Activated naive CD4-positive, alpha-beta T cell treated with anti-CD3 and anti-CD28 coated beads, Interleukin-2, amount 50 U/mL, for 24 hours (primary cell): Measurements from ENCODE around the gene NCLN.
"Not testable (repeated sequence)": the region's sequence is repeated elsewhere in the genome, so short reads cannot be mapped to it uniquely, and the experiment has no call there.

Experiments used
- H3K27ac Mint-ChIP-seq: one replicate; pipeline ENCODE4 v1.8.0; 2021; ENCODE audit warnings: mild to moderate bottlenecking, mixed read lengths
- H3K27me3 Mint-ChIP-seq: one replicate; pipeline ENCODE4 v1.8.0; 2021; ENCODE audit warnings: mixed read lengths
- H3K36me3 Mint-ChIP-seq: one replicate; pipeline ENCODE4 v1.8.0; 2021; ENCODE audit warnings: mixed read lengths
- H3K4me1 Mint-ChIP-seq: one replicate; pipeline ENCODE4 v1.8.0; 2021; ENCODE audit warnings: mixed read lengths
- H3K4me3 Mint-ChIP-seq: one replicate; pipeline ENCODE4 v1.8.0; 2021; ENCODE audit warnings: mild to moderate bottlenecking, mixed read lengths
- H3K9me3 Mint-ChIP-seq: one replicate; pipeline ENCODE4 v1.8.0; 2021; ENCODE audit warnings: mixed read lengths

The NCLN gene

DNA sequence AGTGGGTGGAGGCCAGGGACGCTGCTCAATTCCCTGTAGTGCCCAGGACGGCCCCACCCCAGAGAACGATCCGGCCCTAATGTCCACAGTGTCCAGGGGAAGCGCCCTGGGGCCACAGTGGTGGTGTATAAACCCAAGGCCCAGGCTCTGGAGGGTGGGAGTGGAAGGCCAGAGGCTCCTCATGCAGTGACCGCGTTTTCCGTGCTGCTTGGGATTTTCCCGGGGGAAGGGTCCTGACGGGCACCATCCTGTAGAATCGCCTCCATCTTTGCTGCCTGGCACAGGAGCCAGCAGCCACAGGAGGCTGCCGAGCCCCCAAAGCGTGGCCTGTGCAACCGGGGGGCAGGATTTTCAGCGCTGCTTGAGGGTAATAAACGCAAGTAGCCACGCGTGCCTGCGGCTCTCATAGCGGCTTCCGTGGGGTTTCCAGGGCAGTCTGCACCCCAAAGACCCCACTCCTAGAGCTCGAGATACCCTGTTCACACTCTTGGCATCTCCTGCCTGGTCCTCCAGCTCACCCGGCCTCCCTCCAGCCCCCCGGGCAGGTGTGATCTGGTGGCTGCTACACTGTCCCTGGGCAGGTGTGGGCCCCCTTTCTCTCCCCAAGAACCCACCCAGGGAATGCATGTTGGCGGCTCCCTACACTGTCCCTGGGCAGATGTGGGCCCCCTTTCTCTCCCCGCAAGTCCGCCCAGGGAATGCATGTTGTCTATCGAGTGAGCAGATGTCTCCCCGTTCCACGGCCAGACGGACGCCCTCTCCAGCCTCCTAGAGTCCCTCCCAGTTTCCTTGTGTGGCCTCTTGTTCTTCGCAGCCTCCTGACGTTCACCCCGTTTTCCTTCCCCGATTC lies 2.2 kb downstream of the NCLN start:
- no peaks in the 10 kb centered on the region for H3K27me3 Mint-ChIP-seq
- H3K9me3 Mint-ChIP-seq = no peaks in the 10 kb centered on the region
- H3K4me1 Mint-ChIP-seq = peaks cover 53% of the 10 kb centered on the region
- H3K36me3 Mint-ChIP-seq = peaks cover 6% of the 10 kb centered on the region
- peak overlapping the region; percentile 91 for H3K4me3 Mint-ChIP-seq
- H3K27ac Mint-ChIP-seq = peak overlapping the region; percentile 46

GRCh38 chr19:3188627-3189596 lies 3.2 kb downstream of the NCLN start:
- Mint-ChIP-seq H3K4me1 (peaks cover 47% of the 10 kb centered on the region), H3K4me3 (peak overlapping the region; percentile 91), H3K9me3 (no peaks in the 10 kb centered on the region), H3K27ac (no peak overlapping the region), H3K36me3 (peaks cover 7% of the 10 kb centered on the region), H3K27me3 (no peaks in the 10 kb centered on the region)

- Mint-ChIP-seq H3K4me3 (no peak overlapping the region), H3K4me1 (peaks cover 37% of the 10 kb centered on the region), H3K9me3 (no peaks in the 10 kb centered on the region), H3K36me3 (peaks cover 4% of the 10 kb centered on the region), H3K27ac (no peak overlapping the region), H3K27me3 (no peaks in the 10 kb centered on the region)
These were observed 4.2 kb downstream of the NCLN start for GRCh38 chr19:3189702-3190469.

DNA sequence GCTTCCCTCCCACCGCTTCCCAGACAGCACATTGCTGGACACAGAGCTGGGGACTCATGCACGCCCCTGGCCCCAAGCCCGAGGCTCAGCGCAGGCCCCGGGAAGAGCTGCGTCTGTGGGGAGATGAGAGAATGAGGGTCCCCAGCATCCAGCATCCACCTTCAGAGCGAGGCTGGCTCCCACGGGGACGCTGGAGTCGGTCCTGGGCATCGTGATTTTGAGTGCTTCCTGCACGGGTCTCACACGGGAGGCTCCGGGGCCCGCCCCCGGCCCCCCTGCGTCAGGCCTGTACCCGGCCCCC lies 4.7 kb downstream of the NCLN start:
- peaks cover 4% of the 10 kb centered on the region for H3K36me3 Mint-ChIP-seq
- H3K4me1 Mint-ChIP-seq = peaks cover 31% of the 10 kb centered on the region
- no peaks in the 10 kb centered on the region for H3K27me3 Mint-ChIP-seq
- H3K9me3 Mint-ChIP-seq = no peaks in the 10 kb centered on the region
- H3K27ac Mint-ChIP-seq = no peak overlapping the region
- no peak overlapping the region for H3K4me3 Mint-ChIP-seq

- Mint-ChIP-seq H3K4me1 (peaks cover 31% of the 10 kb centered on the region), H3K36me3 (peaks cover 4% of the 10 kb centered on the region), H3K27me3 (no peaks in the 10 kb centered on the region), H3K27ac (no peak overlapping the region), H3K4me3 (peak overlapping the region; percentile 19), H3K9me3 (no peaks in the 10 kb centered on the region)
These were observed 5.4 kb downstream of the NCLN start for GRCh38 chr19:3190921-3191805.

DNA sequence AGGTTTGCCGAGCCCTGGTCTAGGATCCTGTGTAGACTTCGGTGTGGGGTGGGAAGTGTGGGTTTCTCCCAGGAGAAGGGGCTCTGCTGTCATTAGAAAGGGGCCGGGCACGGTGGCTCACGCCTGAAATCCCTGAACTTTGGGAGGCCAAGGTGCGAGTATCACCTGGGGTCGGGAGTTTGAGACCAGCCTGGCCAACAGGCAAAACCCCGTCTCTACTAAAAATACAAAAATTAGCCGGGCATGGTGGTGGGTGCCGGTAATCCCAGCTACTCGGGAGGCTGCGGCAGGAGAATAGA lies 6.0 kb downstream of the NCLN start:
- not testable (repeated sequence) for H3K27me3 Mint-ChIP-seq, H3K9me3 Mint-ChIP-seq, H3K27ac Mint-ChIP-seq, H3K4me3 Mint-ChIP-seq, H3K36me3 Mint-ChIP-seq
- H3K4me1 Mint-ChIP-seq = peaks cover 29% of the 10 kb centered on the region

GRCh38 chr19:3192228-3192635 lies 6.5 kb downstream of the NCLN start:
- no peaks in the 10 kb centered on the region for H3K27me3 Mint-ChIP-seq

GRCh38 chr19:3192684-3193083 lies 7.0 kb downstream of the NCLN start:
- Mint-ChIP-seq H3K27me3 (no peaks in the 10 kb centered on the region), H3K36me3 (peaks cover 4% of the 10 kb centered on the region), H3K27ac (no peak overlapping the region), H3K4me3 (no peak overlapping the region), H3K4me1 (peaks cover 20% of the 10 kb centered on the region), H3K9me3 (no peaks in the 10 kb centered on the region)

More at GRCh38 chr19:3192228-3192635, 6.5 kb downstream of the NCLN start:
- H3K27ac Mint-ChIP-seq = no peak overlapping the region
- H3K4me3 Mint-ChIP-seq = no peak overlapping the region
- no peaks in the 10 kb centered on the region for H3K9me3 Mint-ChIP-seq
- H3K4me1 Mint-ChIP-seq = peaks cover 24% of the 10 kb centered on the region
- peaks cover 4% of the 10 kb centered on the region for H3K36me3 Mint-ChIP-seq

DNA sequence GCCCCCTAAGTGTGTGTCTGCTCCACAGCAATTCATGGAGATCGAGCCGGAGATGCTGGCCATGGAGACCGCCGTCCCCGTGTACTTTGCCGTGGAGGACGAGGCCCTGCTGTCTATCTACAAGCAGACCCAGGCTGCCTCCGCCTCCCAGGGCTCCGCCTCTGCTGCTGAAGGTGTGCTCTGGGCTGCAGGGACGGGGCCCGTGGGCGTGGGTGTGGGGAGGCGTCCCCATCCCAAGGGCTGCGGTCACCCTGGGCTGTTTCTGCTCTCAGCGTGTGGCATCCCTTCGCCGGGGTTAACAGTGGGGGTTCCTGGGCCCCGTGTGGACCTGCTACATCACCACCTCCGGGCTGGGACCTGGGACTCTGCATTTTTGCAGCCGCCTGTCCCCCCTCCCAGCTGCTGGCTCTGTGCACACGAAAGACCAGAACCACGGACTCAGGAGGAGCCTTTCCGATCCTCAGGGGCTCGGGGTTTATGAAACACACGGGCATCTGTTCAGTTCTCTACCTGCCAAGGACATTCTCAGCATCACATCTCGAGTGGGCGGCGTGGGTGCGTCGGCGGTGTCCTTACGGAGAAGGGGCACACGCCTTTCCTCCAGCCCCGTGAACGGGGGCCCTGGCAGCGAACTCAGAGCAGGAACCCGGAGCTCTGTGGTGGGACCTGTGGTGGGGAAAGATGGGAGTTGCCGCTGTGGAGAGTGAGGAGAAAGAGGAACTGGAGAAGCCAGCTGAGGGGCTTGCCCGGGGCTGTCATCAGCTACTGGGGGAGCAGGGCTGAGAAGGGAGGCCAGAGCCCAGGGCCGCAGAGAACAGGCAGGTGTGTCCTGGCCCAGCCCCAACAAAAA lies 7.8 kb downstream of the NCLN start:
- Mint-ChIP-seq H3K4me1 (peaks cover 12% of the 10 kb centered on the region), H3K36me3 (peaks cover 4% of the 10 kb centered on the region), H3K9me3 (no peaks in the 10 kb centered on the region), H3K27ac (no peak overlapping the region), H3K4me3 (no peak overlapping the region), H3K27me3 (no peaks in the 10 kb centered on the region)

DNA sequence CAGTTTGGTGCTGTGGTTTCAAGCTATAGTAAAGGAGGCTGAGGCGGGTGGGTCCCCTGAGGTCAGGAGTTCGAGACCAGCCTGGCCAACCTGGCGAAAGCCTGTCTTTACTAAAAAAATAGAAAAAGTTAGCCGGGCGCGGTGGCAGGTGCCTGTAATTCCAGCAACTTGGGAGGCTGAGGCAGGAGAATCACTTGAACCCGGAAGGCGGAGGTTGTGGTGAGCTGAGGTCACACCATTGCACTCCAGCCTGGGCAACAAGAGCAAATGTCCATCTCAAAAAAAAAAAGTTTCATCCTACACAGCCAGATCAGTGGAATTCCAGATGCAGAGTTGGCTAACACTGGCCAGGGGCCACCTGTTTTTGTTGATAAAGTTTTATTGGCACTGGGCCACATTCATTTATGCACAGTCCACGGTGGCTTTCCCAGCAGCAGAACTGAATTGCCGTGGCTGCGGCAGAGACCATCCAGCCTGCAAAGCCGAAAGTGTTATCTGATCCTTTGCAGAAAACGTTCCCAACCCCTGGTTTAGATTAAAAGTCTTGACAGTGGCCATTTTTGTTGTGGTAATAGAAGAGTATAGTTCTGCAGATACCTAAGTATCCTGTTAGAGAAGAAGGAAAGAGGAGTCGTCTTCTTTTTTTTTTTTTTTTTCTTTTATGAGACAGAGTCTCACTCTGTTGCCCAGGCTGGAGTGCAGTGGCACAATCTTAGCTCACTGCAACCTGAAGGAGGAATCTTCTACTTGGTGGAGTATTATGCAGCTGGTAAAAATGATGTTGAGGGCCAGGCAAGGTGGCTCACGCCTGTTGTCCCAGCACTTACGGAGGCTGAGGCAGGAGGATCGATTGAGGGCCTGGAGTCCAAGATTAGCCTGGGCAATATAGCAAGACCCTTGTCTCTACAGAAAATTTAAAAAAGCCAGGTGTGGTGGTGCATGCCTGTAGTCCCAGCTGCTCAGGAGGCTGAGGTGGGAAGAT lies 8.7 kb downstream of the NCLN start:
- no peaks in the 10 kb centered on the region for H3K27me3 Mint-ChIP-seq
- peaks cover 2% of the 10 kb centered on the region for H3K36me3 Mint-ChIP-seq
- no peak overlapping the region for H3K4me3 Mint-ChIP-seq
- peak overlapping the region; percentile 41 for H3K27ac Mint-ChIP-seq
- no peaks in the 10 kb centered on the region for H3K9me3 Mint-ChIP-seq
- peaks cover 5% of the 10 kb centered on the region for H3K4me1 Mint-ChIP-seq

GRCh38 chr19:3196064-3196932 lies 10.6 kb downstream of the NCLN start:
- no peak overlapping the region for H3K27ac Mint-ChIP-seq
- no peak overlapping the region for H3K4me3 Mint-ChIP-seq
- no peaks in the 10 kb centered on the region for H3K4me1 Mint-ChIP-seq
- no peaks in the 10 kb centered on the region for H3K9me3 Mint-ChIP-seq
- H3K27me3 Mint-ChIP-seq = no peaks in the 10 kb centered on the region
- H3K36me3 Mint-ChIP-seq = peaks cover 2% of the 10 kb centered on the region

GRCh38 chr19:3196933-3197205 lies 11.1 kb downstream of the NCLN start:
- Mint-ChIP-seq H3K4me1 (no peaks in the 10 kb centered on the region), H3K27ac (no peak overlapping the region), H3K4me3 (no peak overlapping the region)

More at GRCh38 chr19:3196933-3197205, 11.1 kb downstream of the NCLN start:
- no peaks in the 10 kb centered on the region for H3K9me3 Mint-ChIP-seq
- H3K27me3 Mint-ChIP-seq = no peaks in the 10 kb centered on the region
- H3K36me3 Mint-ChIP-seq = peaks cover 2% of the 10 kb centered on the region
